Measurements from ENCODE around the gene NCAPG2.

DNA sequence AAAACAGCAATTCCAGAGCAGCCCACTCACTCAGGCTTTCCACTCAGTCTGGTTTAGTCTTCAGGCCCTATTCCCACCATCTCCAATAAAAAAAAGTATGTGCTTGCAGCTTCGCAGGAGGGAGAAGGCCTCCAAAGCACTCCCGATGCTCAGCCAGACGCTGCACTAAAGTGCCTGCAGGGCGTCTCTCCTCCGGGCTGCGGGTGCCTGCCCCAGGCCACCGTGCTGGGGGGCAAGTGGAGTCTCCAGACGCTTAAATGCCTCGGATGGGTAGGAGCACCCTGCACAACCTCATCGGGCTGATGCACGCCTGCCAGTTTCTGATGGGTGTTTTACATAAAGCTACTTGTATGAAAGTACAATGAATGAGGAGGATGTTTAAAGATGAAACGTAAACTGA is 31.3 kb upstream of the NCAPG2 start:
- TF ChIP-seq, protein P1, sequence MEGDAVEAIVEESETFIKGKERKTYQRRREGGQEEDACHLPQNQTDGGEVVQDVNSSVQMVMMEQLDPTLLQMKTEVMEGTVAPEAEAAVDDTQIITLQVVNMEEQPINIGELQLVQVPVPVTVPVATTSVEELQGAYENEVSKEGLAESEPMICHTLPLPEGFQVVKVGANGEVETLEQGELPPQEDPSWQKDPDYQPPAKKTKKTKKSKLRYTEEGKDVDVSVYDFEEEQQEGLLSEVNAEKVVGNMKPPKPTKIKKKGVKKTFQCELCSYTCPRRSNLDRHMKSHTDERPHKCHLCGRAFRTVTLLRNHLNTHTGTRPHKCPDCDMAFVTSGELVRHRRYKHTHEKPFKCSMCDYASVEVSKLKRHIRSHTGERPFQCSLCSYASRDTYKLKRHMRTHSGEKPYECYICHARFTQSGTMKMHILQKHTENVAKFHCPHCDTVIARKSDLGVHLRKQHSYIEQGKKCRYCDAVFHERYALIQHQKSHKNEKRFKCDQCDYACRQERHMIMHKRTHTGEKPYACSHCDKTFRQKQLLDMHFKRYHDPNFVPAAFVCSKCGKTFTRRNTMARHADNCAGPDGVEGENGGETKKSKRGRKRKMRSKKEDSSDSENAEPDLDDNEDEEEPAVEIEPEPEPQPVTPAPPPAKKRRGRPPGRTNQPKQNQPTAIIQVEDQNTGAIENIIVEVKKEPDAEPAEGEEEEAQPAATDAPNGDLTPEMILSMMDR (IDR thresholded peaks at IDR 0.05), result no peak
- no peak for TF ChIP-seq POLR2A (IDR thresholded peaks at IDR 0.05)
